ENCODE data around the gene PATE3.

PATE3 gene

DNA sequence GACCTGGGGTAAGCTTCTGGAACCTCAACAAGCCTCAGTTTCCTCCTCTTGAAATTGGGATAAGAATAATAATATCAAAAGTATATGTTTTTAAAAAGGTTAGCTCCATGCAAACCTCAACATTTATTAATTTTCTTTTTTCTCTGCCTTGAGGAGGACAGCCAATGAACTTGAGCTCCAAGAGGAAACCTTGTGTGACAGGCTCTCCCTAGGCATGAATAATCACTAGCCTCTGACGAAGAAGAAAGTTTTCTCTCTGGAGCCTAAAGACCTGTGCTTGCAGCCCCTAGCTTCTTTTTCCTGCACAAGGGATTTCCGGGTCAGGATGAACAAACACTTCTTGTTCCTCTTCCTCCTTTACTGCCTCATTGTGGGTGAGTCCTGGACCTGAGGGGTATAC lies at the start of gene PATE3:
PATE3 (plus strand) TSS at position 301 of the 400 bp plus-strand sequence; CDS start at position 326, 25 bp downstream.
- DNase-seq: no peak

GRCh38 chr11:125740617-125741016 lies 47.3 kb upstream of the PATE3 start:
- DNase-seq: no peak

GRCh38 chr11:125743681-125744080 lies 44.2 kb upstream of the PATE3 start:
- DNase-seq: no peak

DNA sequence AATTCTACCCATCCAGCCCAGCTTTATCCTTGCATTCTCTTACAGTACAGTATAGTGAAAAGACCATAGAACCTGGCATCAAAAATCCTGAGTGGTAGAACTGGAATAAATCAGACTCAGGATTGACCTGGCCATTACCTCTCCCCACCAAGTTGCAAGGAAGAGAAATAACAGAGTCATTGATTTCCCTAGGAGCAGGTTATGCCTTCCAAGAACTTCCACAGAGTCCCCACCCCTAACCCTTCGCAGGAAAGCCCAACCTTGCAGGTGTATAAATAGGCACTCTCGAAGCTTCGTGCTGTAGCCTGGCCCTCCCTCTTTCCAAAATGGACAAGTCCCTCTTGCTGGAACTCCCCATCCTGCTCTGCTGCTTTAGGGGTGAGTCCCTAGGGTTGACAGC lies 41.9 kb upstream of the PATE3 start, which contains the start of gene PATE1:
PATE1 (plus strand) TSS at position 301 of the 400 bp plus-strand sequence; CDS start at position 327, 26 bp downstream.
- no peak for DNase-seq

DNA sequence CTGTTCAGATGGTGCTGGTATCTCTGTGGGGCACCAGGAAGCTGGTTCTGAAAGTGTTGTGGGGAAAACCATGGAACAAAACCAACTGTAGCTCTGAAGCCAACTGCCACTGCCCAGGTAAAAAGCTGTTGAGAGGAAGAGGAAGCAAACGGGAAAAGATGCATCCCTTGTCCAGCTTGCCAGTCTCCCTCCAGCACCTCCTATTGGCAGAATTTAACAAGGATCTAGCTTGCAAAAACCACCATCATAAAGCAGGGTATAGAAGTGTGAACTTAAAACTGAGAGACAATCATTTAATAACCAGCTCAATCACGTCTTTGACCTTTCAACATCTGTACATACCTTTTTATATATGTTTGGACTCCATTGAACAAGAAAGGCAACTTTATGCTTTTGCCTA lies 37.3 kb upstream of the PATE3 start:
- no peak for DNase-seq

- no peak for DNase-seq
Observed at GRCh38 chr11:125756050-125756449, 31.9 kb upstream of the PATE3 start.

DNA sequence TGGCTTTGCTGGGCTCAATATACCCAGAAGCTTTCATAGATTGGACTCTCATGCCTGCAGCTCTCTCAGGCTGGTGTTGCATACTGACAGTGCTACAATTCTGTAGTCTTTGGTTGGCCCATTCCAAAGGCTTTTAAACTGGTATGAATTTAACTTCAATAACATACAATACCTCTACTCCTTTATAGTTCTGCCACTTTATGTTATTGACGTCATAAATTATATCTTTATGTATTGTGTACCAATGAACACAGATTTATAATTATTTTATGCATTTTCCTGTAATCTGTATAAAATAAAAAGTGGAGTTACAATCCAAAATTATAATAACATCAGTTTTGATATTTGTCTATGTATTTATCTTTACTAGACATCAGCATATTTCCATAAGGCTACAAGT lies 25.5 kb upstream of the PATE3 start:
- DNase-seq: no peak

DNA sequence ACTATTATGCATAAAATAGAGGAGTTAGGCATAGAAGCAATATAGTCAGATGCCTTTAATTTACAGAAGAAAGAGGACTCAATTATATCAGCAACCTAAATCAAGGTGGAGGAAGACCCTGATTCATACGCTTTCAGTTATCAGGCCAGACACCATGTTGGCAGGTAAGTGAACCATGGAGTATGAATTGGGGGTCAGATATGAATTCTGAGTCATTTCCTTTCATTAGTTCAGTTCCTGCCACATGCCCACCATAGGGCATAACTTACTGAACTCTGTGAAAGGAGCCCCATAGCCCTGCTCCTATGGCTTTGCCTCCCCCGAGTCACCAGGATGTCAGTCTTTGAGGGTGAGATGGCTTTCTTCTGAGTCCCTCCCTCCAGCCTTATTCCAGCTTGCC lies 24.4 kb upstream of the PATE3 start:
- no peak for DNase-seq

DNA sequence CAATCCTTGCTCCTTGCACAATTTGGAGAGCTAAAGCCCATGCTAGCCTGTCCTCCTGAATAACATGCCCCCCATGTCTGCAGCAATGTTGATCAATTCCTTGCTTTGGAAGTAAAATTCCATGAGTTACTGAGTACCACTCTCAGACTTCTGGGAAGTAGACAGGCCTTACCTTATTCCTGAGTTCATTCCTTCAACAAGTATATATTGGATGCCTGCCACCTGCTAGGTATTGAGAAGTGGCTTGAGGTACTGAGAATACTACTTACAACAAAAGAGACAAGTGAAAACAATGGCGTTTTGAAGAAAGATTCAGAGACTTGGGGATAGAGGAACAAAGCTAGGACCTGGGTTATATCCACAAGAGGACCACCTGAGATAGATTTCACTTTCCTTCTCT lies 21.7 kb upstream of the PATE3 start:
- DNase-seq: no peak

GRCh38 chr11:125768336-125769046 lies 19.4 kb upstream of the PATE3 start:
- no peak for DNase-seq

DNA sequence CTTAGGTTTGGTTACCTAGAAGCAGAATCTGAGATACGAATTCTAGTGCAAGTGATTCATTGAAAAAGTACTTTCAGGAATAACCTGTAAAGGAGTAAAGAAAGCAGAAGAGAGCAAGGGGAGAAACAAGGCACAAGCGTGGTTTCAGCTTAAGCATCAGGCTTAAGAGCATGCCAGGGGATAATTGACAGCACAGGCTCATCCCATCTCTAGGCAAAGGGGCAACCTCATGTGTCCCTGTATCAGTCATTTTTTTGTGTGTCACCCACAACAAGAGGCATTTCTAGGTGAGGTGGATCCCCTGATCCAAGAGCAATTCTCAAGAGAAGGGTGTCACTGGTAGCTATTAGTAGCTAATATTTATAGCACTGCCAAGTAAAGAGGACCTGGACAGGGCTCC lies 17.3 kb upstream of the PATE3 start:
- DNase-seq: no peak

GRCh38 chr11:125772834-125773505 lies 15.0 kb upstream of the PATE3 start:
- no peak for DNase-seq

DNA sequence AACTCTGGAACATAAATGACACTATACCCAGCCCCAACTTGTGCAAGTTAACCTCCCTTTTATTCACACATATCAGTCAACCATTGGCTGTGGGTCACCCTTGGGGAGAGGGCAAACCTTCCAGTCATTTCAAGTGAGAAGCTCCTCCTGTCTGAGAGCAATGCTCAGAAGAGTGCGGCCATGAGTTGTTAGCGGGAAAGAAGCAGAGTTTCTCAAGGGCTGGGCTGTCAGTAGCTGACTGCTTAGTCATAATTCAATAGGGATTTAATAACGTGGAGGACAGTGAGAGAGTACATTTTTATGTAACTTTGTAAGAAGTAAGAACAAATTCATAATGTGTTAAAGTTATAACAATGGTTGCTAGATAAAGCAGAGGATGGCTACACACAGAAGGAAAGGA lies 14.4 kb upstream of the PATE3 start:
- DNase-seq: no peak

DNA sequence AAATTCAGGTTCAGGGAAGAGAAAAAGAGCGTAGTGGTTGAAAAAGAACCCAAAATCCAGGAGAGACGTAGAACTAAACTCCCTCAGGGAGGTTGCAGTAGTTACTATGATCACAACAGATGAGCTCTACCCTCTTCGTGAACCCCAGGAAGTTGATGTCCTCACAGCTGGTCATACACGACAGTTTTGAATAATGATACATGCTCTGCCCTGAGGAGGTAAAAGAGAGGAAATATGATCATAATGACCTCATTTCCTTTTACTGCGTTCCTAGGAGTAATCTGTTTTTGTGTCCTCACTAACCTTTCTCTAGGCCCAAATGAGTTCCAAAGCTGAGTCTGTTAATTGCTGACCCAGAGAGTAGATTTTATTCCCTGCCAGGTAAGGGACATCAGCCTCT lies 10.6 kb upstream of the PATE3 start:
- DNase-seq: no peak

GRCh38 chr11:125778728-125779127 lies 9.2 kb upstream of the PATE3 start, which contains the start of gene PATE2:
Gene PATE2, minus strand, starts transcription at chr11:125778828. Its CDS starts 55 bp downstream, at chr11:125778773.
- no peak for DNase-seq

GRCh38 chr11:125784678-125785077 lies 3.2 kb upstream of the PATE3 start:
- DNase-seq: no peak

- DNase-seq: no peak
Observed at GRCh38 chr11:125790825-125791224, 2.9 kb downstream of the PATE3 start.

DNA sequence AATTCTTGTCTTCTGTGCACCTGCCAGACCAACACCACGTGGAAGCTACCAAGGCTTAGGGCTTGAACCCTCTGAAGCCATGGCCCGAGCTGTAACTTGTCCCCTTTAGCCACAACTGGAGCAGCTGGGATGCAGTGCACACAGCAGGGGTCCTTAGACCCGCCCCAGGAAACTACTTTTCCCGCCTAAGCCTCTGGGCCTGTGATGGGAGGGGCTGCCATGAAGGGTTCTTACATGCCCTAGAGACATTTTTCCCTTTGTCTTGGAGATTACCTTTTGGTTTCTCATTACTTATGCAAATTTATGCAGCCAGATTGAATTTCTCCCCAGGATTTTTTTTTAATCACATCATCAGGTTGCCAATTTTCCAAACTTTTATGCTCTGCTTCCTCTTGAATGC lies 9.7 kb downstream of the PATE3 start:
- no peak for DNase-seq

DNA sequence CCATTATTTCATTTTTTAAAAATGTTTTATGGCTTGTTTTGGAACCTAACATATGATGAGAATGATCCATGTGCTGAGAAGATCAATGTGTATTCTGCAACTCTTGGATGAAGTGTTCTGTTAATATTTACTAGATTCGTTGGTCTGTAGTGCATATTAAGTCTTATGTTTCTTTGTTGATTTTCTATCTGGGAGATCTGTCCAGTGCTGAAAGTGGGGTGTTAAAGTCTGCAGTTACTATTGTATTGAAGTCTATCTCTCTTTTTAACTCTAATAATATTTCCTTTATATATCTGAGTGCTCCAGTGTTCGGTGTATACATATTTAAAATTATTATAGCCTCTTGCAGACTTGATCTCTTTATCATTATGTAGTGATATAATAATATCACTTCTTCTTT lies 11.9 kb downstream of the PATE3 start:
- no peak for DNase-seq

GRCh38 chr11:125802387-125802786 lies 14.5 kb downstream of the PATE3 start:
- no peak for DNase-seq

- DNase-seq: no peak
Observed at GRCh38 chr11:125807909-125808308, 20.0 kb downstream of the PATE3 start.

DNA sequence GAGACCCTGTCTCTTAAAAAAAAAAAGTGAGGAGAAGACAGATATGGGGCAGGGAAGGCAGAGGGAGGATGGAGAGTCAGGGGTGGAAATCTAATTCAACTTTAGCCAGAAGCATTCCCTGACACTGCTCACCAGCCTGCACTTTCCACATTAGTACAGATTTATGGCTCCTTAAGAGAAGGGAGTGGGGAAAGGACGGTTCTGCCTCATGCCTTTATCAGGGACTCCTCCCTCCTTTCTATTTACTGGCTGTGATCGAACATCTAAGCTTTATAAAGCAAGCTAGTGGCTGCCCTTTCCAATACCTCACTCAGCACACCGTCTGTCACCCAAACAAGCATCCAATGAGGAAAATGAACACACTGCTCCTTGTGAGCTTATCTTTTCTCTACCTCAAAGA lies 45.1 kb downstream of the PATE3 start, which contains the start of gene PATE4:
PATE4 (plus strand) TSS at position 301 of the 400 bp plus-strand sequence; CDS start at position 345, 44 bp downstream.
- DNase-seq: no peak

DNA sequence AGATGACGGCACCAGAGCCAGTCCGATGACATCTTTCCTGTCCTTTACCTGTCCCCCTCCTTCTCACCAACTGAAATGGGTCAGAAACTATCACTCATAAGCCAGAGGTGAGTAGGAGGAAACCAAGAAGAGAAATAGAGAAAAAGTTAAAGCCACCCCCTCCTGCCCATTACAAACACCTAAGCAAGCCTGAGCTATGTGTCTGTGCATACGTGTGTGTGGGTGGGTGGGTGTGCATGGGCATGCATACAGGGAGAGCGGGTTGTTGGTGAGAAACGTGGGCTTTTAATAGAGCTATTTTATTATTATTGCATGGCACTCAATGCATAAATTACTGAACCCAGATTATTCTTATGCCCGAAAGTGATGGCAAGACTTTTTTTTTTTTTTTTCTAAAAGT lies 47.8 kb downstream of the PATE3 start:
- no peak for DNase-seq
